BLaER1 treated with 17β-estradiol and CSF1 and Interleukin-3, amounts not matched to agents 10 nM and 100 nM (cell line): ENCODE data around the gene PLEKHG3.
A peak's percentile ranks its signal among the peaks of the same experiment; 100 is the strongest.

Experiments used
- H3K27ac ChIP-seq, 11 experiments: shearing (Covaris generic); formaldehyde crosslinking; 2 replicates each; pipeline ENCODE4 v1.8.1; 2022
- H3K27me3 ChIP-seq, 11 experiments: shearing (Covaris generic); formaldehyde crosslinking; 2 replicates each; pipeline ENCODE4 v1.8.1; 2022
- H3K36me3 ChIP-seq, 11 experiments: shearing (Covaris generic); formaldehyde crosslinking; 2 replicates each; pipeline ENCODE4 v1.8.1; 2022
- H3K4me1 ChIP-seq, 10 experiments: shearing (Covaris generic); formaldehyde crosslinking; 2 replicates each; pipeline ENCODE4 v1.8.1; 2022
- H3K4me2 ChIP-seq, 11 experiments: shearing (Covaris generic); formaldehyde crosslinking; 2 replicates each; pipeline ENCODE4 v1.8.1; 2022
- H3K4me3 ChIP-seq, 10 experiments: shearing (Covaris generic); formaldehyde crosslinking; 2 replicates each; pipeline ENCODE4 v1.8.1; 2022
- H3K9ac ChIP-seq, 11 experiments: shearing (Covaris generic); formaldehyde crosslinking; 2 replicates each; pipeline ENCODE4 v1.8.1; 2022
- H3K9me3 ChIP-seq, 11 experiments: shearing (Covaris generic); formaldehyde crosslinking; replicated peaks in 1 of 11; 2 replicates each; pipeline ENCODE4 v1.8.1; 2022
- H4K20me1 ChIP-seq, 11 experiments: shearing (Covaris generic); formaldehyde crosslinking; 2 replicates each; pipeline ENCODE4 v1.8.1; 2022
- Cebpa-rat ChIP-seq, 11 experiments: shearing (Covaris generic); IDR thresholded peaks; 2 replicates each; pipeline ENCODE4 v1.8.1; 2022

Gene PLEKHG3

GRCh38 chr14:64707661-64708060 is 3.4 kb downstream of the PLEKHG3 start:
- no peak for TF ChIP-seq Cebpa-rat (IDR thresholded peaks at IDR 0.05)
- Histone ChIP-seq H3K9me3 (peaks cover 1 to 13% (median 9%) of the 10 kb centered on the region in 11 experiments; a peak in 20 of 22 replicates), H3K4me3 (no peak overlapping the region), H3K27ac (peak overlapping the region in 3 of 11 experiments; percentile 79 to 87 (median 86); a peak in 5 of 22 replicates), H3K27me3 (peaks cover 33 to 47% (median 43%) of the 10 kb centered on the region in 11 experiments), H3K9ac (peak overlapping the region in 2 of 11 experiments; percentile 27 to 77; a peak in 1 of 22 replicates), H4K20me1 (peaks cover 0 to 17% (median 0%) of the 10 kb centered on the region in 11 experiments; a peak in 4 of 22 replicates), H3K4me1 (peaks cover 68 to 86% (median 77%) of the 10 kb centered on the region in 10 experiments), H3K4me2 (peak overlapping the region; percentile 93 to 99 (median 97); a peak in 21 of 22 replicates), H3K36me3 (no peaks in the 10 kb centered on the region)

- Histone ChIP-seq H3K27me3 (peaks cover 25 to 40% (median 36%) of the 10 kb centered on the region in 11 experiments), H3K27ac (peak overlapping the region; percentile 46 to 90 (median 84); a peak in 21 of 22 replicates), H3K4me2 (peak overlapping the region; percentile 93 to 99 (median 97)), H3K9ac (peak overlapping the region; percentile 37 to 77 (median 69); a peak in 21 of 22 replicates), H3K4me3 (peak overlapping the region in 5 of 10 experiments; percentile 31 to 57 (median 45); a peak in 7 of 20 replicates), H3K36me3 (0 out of 22 replicates have a peak, but pooled peaks cover 0 to 4% (median 0%) of the 10 kb centered on the region in 11 experiments), H3K9me3 (peaks cover 9 to 20% (median 16%) of the 10 kb centered on the region in 11 experiments; a peak in 21 of 22 replicates), H4K20me1 (peaks cover 0 to 10% (median 0%) of the 10 kb centered on the region in 11 experiments; a peak in 3 of 22 replicates), H3K4me1 (peaks cover 63 to 79% (median 71%) of the 10 kb centered on the region in 10 experiments)
- TF ChIP-seq Cebpa-rat (IDR thresholded peaks at IDR 0.05): no peak
These were observed 4.2 kb downstream of the PLEKHG3 start for GRCh38 chr14:64708148-64709004.

GRCh38 chr14:64709126-64709525 is 4.9 kb downstream of the PLEKHG3 start:
- peaks cover 56 to 71% (median 63%) of the 10 kb centered on the region in 10 experiments for H3K4me1 ChIP-seq
- H4K20me1 ChIP-seq: peaks cover 0 to 9% (median 0%) of the 10 kb centered on the region in 11 experiments; a peak in 2 of 22 replicates
- peak overlapping the region; percentile 93 to 99 (median 97) for H3K4me2 ChIP-seq
- H3K9ac ChIP-seq: peak overlapping the region; percentile 37 to 77 (median 69); a peak in 20 of 22 replicates
- 0 out of 22 replicates have a peak, but pooled peaks cover 0 to 5% (median 0%) of the 10 kb centered on the region in 11 experiments for H3K36me3 ChIP-seq
- H3K27me3 ChIP-seq: peaks cover 18 to 32% (median 29%) of the 10 kb centered on the region in 11 experiments
- no peak for TF ChIP-seq Cebpa-rat (IDR thresholded peaks at IDR 0.05)
- peak overlapping the region; percentile 46 to 90 (median 84); a peak in 21 of 22 replicates for H3K27ac ChIP-seq
- H3K9me3 ChIP-seq: peaks cover 16 to 27% (median 23%) of the 10 kb centered on the region in 11 experiments
- H3K4me3 ChIP-seq: peak overlapping the region in 8 of 10 experiments; percentile 1 to 57 (median 34); a peak in 9 of 20 replicates

GRCh38 chr14:64711039-64711438 is 6.8 kb downstream of the PLEKHG3 start:
- Histone ChIP-seq H3K27ac (no peak overlapping the region), H3K9me3 (peaks cover 23 to 40% (median 33%) of the 10 kb centered on the region in 11 experiments), H3K4me2 (peak overlapping the region in 4 of 11 experiments; percentile 93 to 99 (median 98); a peak in 4 of 22 replicates), H3K36me3 (0 out of 22 replicates have a peak, but pooled peaks cover 0 to 5% (median 0%) of the 10 kb centered on the region in 11 experiments), H3K27me3 (peaks cover 0 to 13% (median 10%) of the 10 kb centered on the region in 11 experiments; a peak in 17 of 22 replicates), H3K4me1 (peaks cover 38 to 59% (median 48%) of the 10 kb centered on the region in 10 experiments), H4K20me1 (peaks cover 0 to 6% (median 0%) of the 10 kb centered on the region in 11 experiments; a peak in 1 of 22 replicates), H3K9ac (no peak overlapping the region), H3K4me3 (no peak overlapping the region)
- TF ChIP-seq Cebpa-rat (IDR thresholded peaks at IDR 0.05): no peak

- no peak for TF ChIP-seq Cebpa-rat (IDR thresholded peaks at IDR 0.05)
- Histone ChIP-seq H3K4me3 (no peak overlapping the region), H3K27ac (no peak overlapping the region), H3K9ac (no peak overlapping the region), H3K27me3 (no peaks in the 10 kb centered on the region), H3K4me1 (peaks cover 33 to 58% (median 45%) of the 10 kb centered on the region in 10 experiments), H3K4me2 (no peak overlapping the region), H3K36me3 (0 out of 22 replicates have a peak, but pooled peaks cover 0 to 5% (median 0%) of the 10 kb centered on the region in 11 experiments), H3K9me3 (peaks cover 23 to 40% (median 33%) of the 10 kb centered on the region in 11 experiments), H4K20me1 (no peaks in the 10 kb centered on the region)
These were observed 9.5 kb downstream of the PLEKHG3 start for GRCh38 chr14:64713677-64714076.

GRCh38 chr14:64714432-64715025 is 10.3 kb downstream of the PLEKHG3 start:
- 0 out of 22 replicates have a peak, but pooled peaks cover 0 to 5% (median 0%) of the 10 kb centered on the region in 11 experiments for H3K36me3 ChIP-seq
- no peaks in the 10 kb centered on the region for H3K27me3 ChIP-seq
- H4K20me1 ChIP-seq: no peaks in the 10 kb centered on the region
- H3K4me1 ChIP-seq: peaks cover 25 to 50% (median 36%) of the 10 kb centered on the region in 10 experiments
- H3K9me3 ChIP-seq: peaks cover 23 to 40% (median 33%) of the 10 kb centered on the region in 11 experiments
- H3K4me2 ChIP-seq: peak overlapping the region in 1 of 11 experiments; percentile 2; a peak in 1 of 22 replicates
- no peak overlapping the region for H3K27ac ChIP-seq
- H3K9ac ChIP-seq: no peak overlapping the region
- no peak for TF ChIP-seq Cebpa-rat (IDR thresholded peaks at IDR 0.05)
- no peak overlapping the region for H3K4me3 ChIP-seq

- TF ChIP-seq Cebpa-rat (IDR thresholded peaks at IDR 0.05): no peak
- H3K27ac ChIP-seq: no peak overlapping the region
- H3K9ac ChIP-seq: no peak overlapping the region
- H4K20me1 ChIP-seq: no peaks in the 10 kb centered on the region
- peaks cover 23 to 40% (median 33%) of the 10 kb centered on the region in 11 experiments for H3K9me3 ChIP-seq
- H3K4me3 ChIP-seq: no peak overlapping the region
- H3K36me3 ChIP-seq: 0 out of 22 replicates have a peak, but pooled peaks cover 0 to 5% (median 0%) of the 10 kb centered on the region in 11 experiments
- no peak overlapping the region for H3K4me2 ChIP-seq
- no peaks in the 10 kb centered on the region for H3K27me3 ChIP-seq
- peaks cover 21 to 43% (median 31%) of the 10 kb centered on the region in 10 experiments for H3K4me1 ChIP-seq
These were observed 11.0 kb downstream of the PLEKHG3 start for GRCh38 chr14:64715146-64715627.
